ENCODE results near the gene TEX22. TPM values are rescaled to one million over a fixed set of nuclear protein-coding genes. Genes with fewer than 3 reads are reported as not detected.

TEX22 gene
- total and polyA plus RNA-seq, 2 donors from 2014 or later, result 1.5 to 3.3 TPM

DNA sequence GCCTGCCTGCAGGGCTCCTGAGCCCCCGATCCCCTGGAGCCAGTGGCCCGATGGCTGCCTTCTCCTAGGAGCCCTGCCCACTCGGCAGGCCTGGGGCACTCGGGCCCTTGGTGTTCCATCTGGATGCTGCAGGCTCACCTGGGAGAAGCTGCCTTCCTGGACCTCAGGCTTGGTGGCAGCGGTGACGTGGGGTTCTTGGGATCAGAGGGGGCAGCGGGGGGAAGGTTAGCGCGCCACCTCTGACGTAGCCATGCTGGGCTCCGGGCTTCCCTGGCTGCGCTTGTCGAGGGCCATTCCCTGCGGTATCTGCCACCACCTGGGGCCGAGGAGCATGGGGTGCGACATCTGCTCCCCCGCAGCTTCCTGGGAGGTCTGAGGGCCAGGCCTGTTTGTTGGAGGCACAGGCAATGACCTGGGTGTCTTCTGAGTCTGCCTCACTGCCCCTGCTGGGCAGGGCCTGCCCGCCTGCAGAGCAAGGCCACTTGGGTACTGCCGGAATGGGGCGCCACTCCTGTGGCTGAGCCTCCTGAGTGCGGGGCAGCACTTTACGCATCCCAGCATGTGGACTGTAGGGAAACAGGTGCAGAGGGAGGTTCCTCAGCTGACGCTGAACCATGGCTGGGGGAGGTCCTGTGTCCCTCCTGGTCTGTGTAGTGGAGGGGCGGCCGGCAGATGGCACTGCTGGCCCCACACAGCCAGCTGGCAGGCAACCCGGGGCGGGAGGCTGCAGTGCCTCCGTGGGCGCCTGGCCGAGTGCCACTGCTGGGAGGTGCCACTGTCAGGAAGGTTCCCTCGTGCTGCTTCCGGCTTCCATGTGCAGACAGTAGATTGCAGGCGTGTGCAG lies 41.6 kb downstream of the TEX22 start:
- no peak for FAIRE-seq
- H3K4me3 ChIP-seq (ENCODE audit: low read length in 3 of 3), result no peak overlapping the region
- intact Hi-C loops (cut with DNase I), result no loop called here
- no peaks in the 10 kb centered on the region for H3K9me3 ChIP-seq (ENCODE audit: control insufficient read depth in 2 of 3, insufficient read depth in 1 of 3, low read length in 3 of 3)
- no peak overlapping the region for H3K27ac ChIP-seq (ENCODE audit: low read depth in 2 of 2, low read length in 2 of 2)
- peak in 1 of 5 donors; percentile 57 for DNase-seq
- H3K27me3 ChIP-seq (ENCODE audit: control insufficient read depth, insufficient read depth, low read length), result no peaks in the 10 kb centered on the region
- H3K9ac ChIP-seq (ENCODE audit: low read length in 3 of 3), result no peak overlapping the region
- peaks cover 0 to 2% (median 2%) of the 10 kb centered on the region in 3 donors for H3K36me3 ChIP-seq (ENCODE audit: control insufficient read depth in 2 of 3, insufficient read depth in 3 of 3, low read length in 3 of 3)
- H3K4me1 ChIP-seq (ENCODE audit: control insufficient read depth in 2 of 3, insufficient read depth in 2 of 3, low read depth in 1 of 3, low read length in 3 of 3), result no peaks in the 10 kb centered on the region
- TF ChIP-seq, protein P1, sequence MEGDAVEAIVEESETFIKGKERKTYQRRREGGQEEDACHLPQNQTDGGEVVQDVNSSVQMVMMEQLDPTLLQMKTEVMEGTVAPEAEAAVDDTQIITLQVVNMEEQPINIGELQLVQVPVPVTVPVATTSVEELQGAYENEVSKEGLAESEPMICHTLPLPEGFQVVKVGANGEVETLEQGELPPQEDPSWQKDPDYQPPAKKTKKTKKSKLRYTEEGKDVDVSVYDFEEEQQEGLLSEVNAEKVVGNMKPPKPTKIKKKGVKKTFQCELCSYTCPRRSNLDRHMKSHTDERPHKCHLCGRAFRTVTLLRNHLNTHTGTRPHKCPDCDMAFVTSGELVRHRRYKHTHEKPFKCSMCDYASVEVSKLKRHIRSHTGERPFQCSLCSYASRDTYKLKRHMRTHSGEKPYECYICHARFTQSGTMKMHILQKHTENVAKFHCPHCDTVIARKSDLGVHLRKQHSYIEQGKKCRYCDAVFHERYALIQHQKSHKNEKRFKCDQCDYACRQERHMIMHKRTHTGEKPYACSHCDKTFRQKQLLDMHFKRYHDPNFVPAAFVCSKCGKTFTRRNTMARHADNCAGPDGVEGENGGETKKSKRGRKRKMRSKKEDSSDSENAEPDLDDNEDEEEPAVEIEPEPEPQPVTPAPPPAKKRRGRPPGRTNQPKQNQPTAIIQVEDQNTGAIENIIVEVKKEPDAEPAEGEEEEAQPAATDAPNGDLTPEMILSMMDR (IDR thresholded peaks at IDR 0.05; ENCODE audit: borderline replicate concordance, extremely low read depth, insufficient read depth), result no peak

GRCh38 chr14:105440554-105440900 lies 42.2 kb downstream of the TEX22 start:
- TF ChIP-seq, protein P1 (IDR thresholded peaks at IDR 0.05; ENCODE audit: borderline replicate concordance, extremely low read depth, insufficient read depth), result no peak
- H3K36me3 ChIP-seq (ENCODE audit: control insufficient read depth in 2 of 3, insufficient read depth in 3 of 3, low read length in 3 of 3), result peaks cover 0 to 2% (median 2%) of the 10 kb centered on the region in 3 donors
- no peak overlapping the region for H3K27ac ChIP-seq (ENCODE audit: low read depth in 2 of 2, low read length in 2 of 2)
- H3K9ac ChIP-seq (ENCODE audit: low read length in 3 of 3), result no peak overlapping the region
- no peaks in the 10 kb centered on the region for H3K4me1 ChIP-seq (ENCODE audit: control insufficient read depth in 2 of 3, insufficient read depth in 2 of 3, low read depth in 1 of 3, low read length in 3 of 3)
- no peaks in the 10 kb centered on the region for H3K9me3 ChIP-seq (ENCODE audit: control insufficient read depth in 2 of 3, insufficient read depth in 1 of 3, low read length in 3 of 3)
- H3K4me3 ChIP-seq (ENCODE audit: low read length in 3 of 3), result no peak overlapping the region
- no peaks in the 10 kb centered on the region for H3K27me3 ChIP-seq (ENCODE audit: control insufficient read depth, insufficient read depth, low read length)
- intact Hi-C loops (cut with DNase I), result no loop called here
- peak in 1 of 5 donors; percentile 64 for DNase-seq
- no peak for FAIRE-seq

DNA sequence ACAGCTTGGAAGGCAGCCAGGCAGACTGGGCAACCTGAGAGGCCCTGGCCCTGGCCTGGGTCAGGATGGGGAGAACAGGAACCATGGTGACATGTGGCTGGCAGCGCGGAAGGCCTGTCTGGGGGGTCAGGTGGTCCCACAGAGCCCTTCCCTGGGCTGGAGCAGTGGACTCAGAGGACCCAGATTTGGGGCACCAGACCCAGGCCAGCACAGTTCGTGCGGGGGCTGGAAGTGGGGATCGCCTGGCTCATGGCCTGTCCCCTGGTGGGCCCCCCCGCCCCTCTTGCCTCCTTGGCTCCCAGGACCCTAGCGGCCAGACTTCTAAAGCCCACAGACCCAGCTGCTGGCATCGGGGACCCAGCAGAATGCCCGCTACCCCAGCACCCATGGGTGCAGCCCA lies 42.7 kb downstream of the TEX22 start:
- peaks cover 0 to 2% (median 2%) of the 10 kb centered on the region in 3 donors for H3K36me3 ChIP-seq (ENCODE audit: control insufficient read depth in 2 of 3, insufficient read depth in 3 of 3, low read length in 3 of 3)
- H3K9ac ChIP-seq (ENCODE audit: low read length in 3 of 3), result no peak overlapping the region
- no peak overlapping the region for H3K27ac ChIP-seq (ENCODE audit: low read depth in 2 of 2, low read length in 2 of 2)
- peak in 1 of 5 donors; percentile 64 for DNase-seq
- FAIRE-seq, result no peak
- H3K4me3 ChIP-seq (ENCODE audit: low read length in 3 of 3), result no peak overlapping the region
- TF ChIP-seq, protein P1 (IDR thresholded peaks at IDR 0.05; ENCODE audit: borderline replicate concordance, extremely low read depth, insufficient read depth), result no peak
- no peaks in the 10 kb centered on the region for H3K27me3 ChIP-seq (ENCODE audit: control insufficient read depth, insufficient read depth, low read length)
- intact Hi-C loops (cut with DNase I), result no loop called here
- no peaks in the 10 kb centered on the region for H3K9me3 ChIP-seq (ENCODE audit: control insufficient read depth in 2 of 3, insufficient read depth in 1 of 3, low read length in 3 of 3)
- no peaks in the 10 kb centered on the region for H3K4me1 ChIP-seq (ENCODE audit: control insufficient read depth in 2 of 3, insufficient read depth in 2 of 3, low read depth in 1 of 3, low read length in 3 of 3)
